Tibial artery (tissue), 4 donors: Measurements from ENCODE around the gene HS3ST6.
"Not testable (repeated sequence)": the region's sequence is repeated elsewhere in the genome, so short reads cannot be mapped to it uniquely, and the experiment has no call there.

ENCODE experiments used
- DNase-seq, 2 donors: peaks; one replicate each; pipeline ENCODE4 v3.0.0-alpha.2; 2019
- H3K27ac ChIP-seq, 2 donors: fragments of 200-600 bp; sonication (generic) in 1 of 2; 1 replicate in 1 of 2; 2 replicates in 1 of 2; pipeline ENCODE4 v1.5.1; 2018 to 2019; ENCODE audit warnings: mild to moderate bottlenecking in 1 of 2
- H3K27me3 ChIP-seq, 2 donors: fragments of 200-600 bp; sonication (generic) in 1 of 2; one replicate each; pipeline versions ENCODE4 v1.5.1 to v1.6.0; 2016 to 2019
- H3K36me3 ChIP-seq, 3 donors: fragments of 200-600 bp; sonication (generic) in 2 of 3; one replicate each; pipeline ENCODE4 v1.5.1; 2016 to 2019; ENCODE audit warnings: mild to moderate bottlenecking in 2 of 3
- H3K4me1 ChIP-seq, 4 donors: fragments of 200-600 bp; sonication (generic) in 2 of 4; 1 replicate in 3 of 4; 2 replicates in 1 of 4; pipeline ENCODE4 v1.5.1; 2016 to 2019
- H3K4me3 ChIP-seq, 2 donors: fragments of 200-600 bp; sonication (generic) in 1 of 2; 1 replicate in 1 of 2; 2 replicates in 1 of 2; pipeline ENCODE4 v1.5.1; 2018 to 2019; ENCODE audit warnings: mild to moderate bottlenecking in 2 of 2
- H3K9me3 ChIP-seq, 3 donors: fragments of 200-600 bp; sonication (generic) in 1 of 3; one replicate each; pipeline ENCODE4 v1.5.1; 2016 to 2019
- intact Hi-C: fragments of 100-400 bp; cut with DNase I; formaldehyde crosslinking; loops from one replicate; pipeline ENCODE4 v1.15.0; 2023; ENCODE audit warnings: low total_unique reads
- TF ChIP-seq, protein P1 (sequence below), 2 experiments: fragments of 200-600 bp in 1 of 2; fragments of 450-650 bp in 1 of 2; IDR thresholded peaks; one replicate each; pipeline ENCODE4 v1.5.1; 2017 to 2019; ENCODE audit warnings: antibody characterized with exemption in 2 of 2, mild to moderate bottlenecking in 1 of 2, moderate library complexity in 1 of 2

Gene HS3ST6

DNA sequence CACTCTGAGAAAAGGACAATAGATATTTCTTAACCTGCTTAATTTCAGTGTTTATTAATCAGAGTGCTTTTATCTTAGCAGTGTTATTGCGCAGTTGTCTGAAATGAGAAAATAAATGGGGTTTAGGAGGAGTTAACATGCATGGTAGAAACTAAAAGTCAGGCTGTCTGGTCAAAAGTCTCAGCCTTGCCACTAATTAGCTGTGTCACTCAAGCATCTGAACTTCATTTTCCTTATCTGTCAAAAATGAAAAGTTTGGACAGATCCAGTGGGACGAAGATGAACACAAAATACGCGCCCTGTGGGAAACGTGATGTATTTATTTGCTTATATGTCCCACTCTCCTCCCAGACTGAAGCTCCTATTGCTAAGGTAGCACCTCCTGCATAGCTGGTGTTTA is 40.0 kb downstream of the HS3ST6 start:
- no peaks in the 10 kb centered on the region for H3K36me3 ChIP-seq
- H3K9me3 ChIP-seq: no peaks in the 10 kb centered on the region
- H3K27me3 ChIP-seq: peaks cover 0 to 66% of the 10 kb centered on the region in 2 donors
- DNase-seq: no peak
- no peak overlapping the region for H3K27ac ChIP-seq
- intact Hi-C loops: no loop called here
- TF ChIP-seq, protein P1, sequence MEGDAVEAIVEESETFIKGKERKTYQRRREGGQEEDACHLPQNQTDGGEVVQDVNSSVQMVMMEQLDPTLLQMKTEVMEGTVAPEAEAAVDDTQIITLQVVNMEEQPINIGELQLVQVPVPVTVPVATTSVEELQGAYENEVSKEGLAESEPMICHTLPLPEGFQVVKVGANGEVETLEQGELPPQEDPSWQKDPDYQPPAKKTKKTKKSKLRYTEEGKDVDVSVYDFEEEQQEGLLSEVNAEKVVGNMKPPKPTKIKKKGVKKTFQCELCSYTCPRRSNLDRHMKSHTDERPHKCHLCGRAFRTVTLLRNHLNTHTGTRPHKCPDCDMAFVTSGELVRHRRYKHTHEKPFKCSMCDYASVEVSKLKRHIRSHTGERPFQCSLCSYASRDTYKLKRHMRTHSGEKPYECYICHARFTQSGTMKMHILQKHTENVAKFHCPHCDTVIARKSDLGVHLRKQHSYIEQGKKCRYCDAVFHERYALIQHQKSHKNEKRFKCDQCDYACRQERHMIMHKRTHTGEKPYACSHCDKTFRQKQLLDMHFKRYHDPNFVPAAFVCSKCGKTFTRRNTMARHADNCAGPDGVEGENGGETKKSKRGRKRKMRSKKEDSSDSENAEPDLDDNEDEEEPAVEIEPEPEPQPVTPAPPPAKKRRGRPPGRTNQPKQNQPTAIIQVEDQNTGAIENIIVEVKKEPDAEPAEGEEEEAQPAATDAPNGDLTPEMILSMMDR (IDR thresholded peaks at IDR 0.05): no peak
- no peak overlapping the region for H3K4me3 ChIP-seq
- H3K4me1 ChIP-seq: no peaks in the 10 kb centered on the region

DNA sequence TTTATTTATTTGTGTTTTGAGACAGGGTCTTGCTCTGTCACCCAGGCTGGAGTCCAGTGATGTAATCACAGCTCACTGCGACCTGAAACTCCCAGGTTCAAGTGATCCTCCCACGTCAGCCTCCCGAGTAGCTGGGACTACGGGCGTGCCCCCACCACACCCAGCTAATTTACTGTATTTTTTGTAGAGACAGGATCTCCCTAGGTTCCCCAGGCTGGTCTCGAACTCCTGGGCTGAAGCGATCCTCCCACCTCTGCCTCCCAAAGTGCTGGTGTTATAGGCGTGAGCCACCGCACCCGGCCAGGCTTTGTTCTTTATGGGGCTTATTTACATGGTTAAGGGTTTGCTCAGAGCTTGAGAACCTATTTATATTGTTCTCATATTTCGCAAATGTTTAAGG is 40.4 kb downstream of the HS3ST6 start:
- H3K4me1 ChIP-seq: no peaks in the 10 kb centered on the region
- TF ChIP-seq, protein P1 (IDR thresholded peaks at IDR 0.05): no peak
- H3K36me3 ChIP-seq: no peaks in the 10 kb centered on the region
- H3K4me3 ChIP-seq: no peak overlapping the region
- no peak overlapping the region for H3K27ac ChIP-seq
- H3K27me3 ChIP-seq: peaks cover 0 to 64% of the 10 kb centered on the region in 2 donors
- intact Hi-C loops: no loop called here
- no peak for DNase-seq
- H3K9me3 ChIP-seq: no peaks in the 10 kb centered on the region

DNA sequence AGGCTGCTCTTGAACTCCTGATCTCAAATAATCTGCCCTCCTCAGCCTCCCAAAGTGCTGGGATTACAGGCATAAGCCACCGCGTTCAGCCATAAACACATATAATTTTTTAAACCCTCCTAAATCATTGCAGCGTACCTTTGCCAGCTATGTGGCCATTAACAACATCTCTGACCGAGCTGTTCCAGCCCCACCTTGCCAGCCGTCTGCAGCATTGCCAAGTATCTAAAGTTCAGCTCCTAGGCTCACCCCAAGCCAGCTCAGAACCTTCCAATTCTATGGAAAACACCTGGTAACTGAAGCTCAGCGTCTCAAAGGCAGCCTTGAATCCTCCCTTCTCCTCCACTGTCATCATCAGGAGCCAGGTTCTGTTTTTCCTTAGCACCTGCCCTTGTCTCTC is 41.1 kb downstream of the HS3ST6 start:
- Histone ChIP-seq H3K27me3 (peaks cover 4 to 70% of the 10 kb centered on the region in 2 donors), H3K4me1 (peaks cover 0 to 4% (median 0%) of the 10 kb centered on the region in 4 donors), H3K4me3 (no peak overlapping the region), H3K36me3 (no peaks in the 10 kb centered on the region), H3K9me3 (no peaks in the 10 kb centered on the region), H3K27ac (no peak overlapping the region)
- intact Hi-C loops: no loop called here
- DNase-seq: no peak
- TF ChIP-seq, protein P1 (IDR thresholded peaks at IDR 0.05): no peak

DNA sequence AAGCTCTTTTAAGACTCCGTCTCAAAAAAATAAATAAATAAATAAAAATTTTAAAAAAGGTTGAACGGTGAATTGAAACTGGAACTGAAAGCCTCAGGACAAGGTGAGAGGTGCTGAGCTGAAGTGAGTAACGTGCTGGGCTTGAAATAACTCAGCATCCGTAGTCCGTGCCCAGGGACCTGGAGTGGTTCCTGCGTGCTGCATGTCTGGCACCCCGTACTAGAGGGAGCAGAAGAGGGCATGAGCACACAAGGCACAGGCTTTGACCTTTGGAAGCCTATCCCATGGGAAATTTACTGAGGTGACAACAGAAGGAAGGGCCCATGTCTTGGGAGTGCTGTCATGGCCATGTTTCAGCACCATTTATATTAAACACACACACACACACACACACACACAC is 41.7 kb downstream of the HS3ST6 start:
- H3K4me1 ChIP-seq: peaks cover 0 to 7% (median 0%) of the 10 kb centered on the region in 4 donors
- H3K27ac ChIP-seq: no peak overlapping the region
- intact Hi-C loops: no loop called here
- peaks cover 8 to 68% of the 10 kb centered on the region in 2 donors for H3K27me3 ChIP-seq
- no peak overlapping the region for H3K4me3 ChIP-seq
- no peaks in the 10 kb centered on the region for H3K9me3 ChIP-seq
- no peaks in the 10 kb centered on the region for H3K36me3 ChIP-seq
- DNase-seq: no peak
- TF ChIP-seq, protein P1 (IDR thresholded peaks at IDR 0.05): no peak

DNA sequence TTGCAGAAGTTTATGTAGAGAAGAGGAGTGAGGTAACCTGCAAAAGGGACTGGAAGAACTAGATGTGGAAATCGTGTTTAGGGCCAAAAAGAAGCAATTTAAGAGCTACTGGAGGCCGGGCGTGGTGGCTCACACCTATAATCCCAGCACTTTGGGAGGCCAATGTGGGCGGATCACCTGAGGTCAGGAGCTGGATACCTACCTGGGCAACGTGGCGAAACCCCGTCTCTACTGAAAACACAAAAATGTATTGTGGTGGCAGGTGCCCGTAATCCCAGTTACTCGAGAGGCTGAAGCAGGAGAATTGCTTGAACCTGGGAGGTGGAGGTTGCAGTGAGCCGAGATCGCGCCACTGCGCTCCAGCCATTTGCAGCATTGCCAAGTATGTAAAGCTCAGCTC is 42.1 kb downstream of the HS3ST6 start:
- H3K27me3 ChIP-seq: peaks cover 8 to 64% of the 10 kb centered on the region in 2 donors
- H3K27ac ChIP-seq, H3K9me3 ChIP-seq, H3K36me3 ChIP-seq, H3K4me1 ChIP-seq, DNase-seq, H3K4me3 ChIP-seq, intact Hi-C loops: not testable (repeated sequence)

DNA sequence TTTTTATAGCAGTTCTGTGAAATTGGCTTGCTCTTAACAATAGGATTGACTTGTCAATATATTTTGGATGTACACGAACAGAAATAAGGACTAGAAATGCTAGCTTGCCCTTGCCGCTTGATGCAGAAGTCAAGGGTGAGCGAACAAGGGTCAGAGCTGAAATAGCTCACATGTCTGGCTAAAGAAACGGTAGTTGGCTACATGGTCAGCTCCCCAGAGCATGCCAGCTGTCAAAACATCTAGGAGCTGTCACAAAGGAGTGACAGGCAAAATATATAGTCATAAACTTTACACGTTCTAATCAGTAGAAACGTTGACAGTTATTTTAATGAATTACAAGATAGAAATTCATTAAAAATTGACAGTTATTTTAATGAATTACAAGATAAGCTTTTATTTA is 43.4 kb downstream of the HS3ST6 start:
- DNase-seq: no peak
- Histone ChIP-seq H3K4me3 (no peak overlapping the region), H3K36me3 (no peaks in the 10 kb centered on the region), H3K4me1 (peaks cover 0 to 7% (median 0%) of the 10 kb centered on the region in 4 donors), H3K27me3 (peaks cover 8 to 57% of the 10 kb centered on the region in 2 donors), H3K27ac (no peak overlapping the region), H3K9me3 (no peaks in the 10 kb centered on the region)
- TF ChIP-seq, protein P1 (IDR thresholded peaks at IDR 0.05): no peak
- intact Hi-C loops: no loop called here
